ENCODE results near the gene GNB5. TPM values are rescaled to one million over a fixed set of nuclear protein-coding genes. Genes with fewer than 3 reads are reported as not detected.
"Not testable (repeated sequence)": the region's sequence is repeated elsewhere in the genome, so short reads cannot be mapped to it uniquely, and the experiment has no call there.

Gene GNB5
- total RNA-seq, 2 donors from 2014 or later: 30.1 to 38.5 TPM

GRCh38 chr15:52099651-52100272 is 91.4 kb downstream of the GNB5 start:
- Histone ChIP-seq H3K4me3 (no peak overlapping the region), H3K36me3 (no peaks in the 10 kb centered on the region), H3K4me1 (peaks cover 0 to 7% of the 10 kb centered on the region in 2 donors), H3K9me3 (no peaks in the 10 kb centered on the region), H3K27ac (no peak overlapping the region), H3K27me3 (no peaks in the 10 kb centered on the region)
- no peak for DNase-seq (ENCODE audit: low spot score)
- TF ChIP-seq, protein P1, sequence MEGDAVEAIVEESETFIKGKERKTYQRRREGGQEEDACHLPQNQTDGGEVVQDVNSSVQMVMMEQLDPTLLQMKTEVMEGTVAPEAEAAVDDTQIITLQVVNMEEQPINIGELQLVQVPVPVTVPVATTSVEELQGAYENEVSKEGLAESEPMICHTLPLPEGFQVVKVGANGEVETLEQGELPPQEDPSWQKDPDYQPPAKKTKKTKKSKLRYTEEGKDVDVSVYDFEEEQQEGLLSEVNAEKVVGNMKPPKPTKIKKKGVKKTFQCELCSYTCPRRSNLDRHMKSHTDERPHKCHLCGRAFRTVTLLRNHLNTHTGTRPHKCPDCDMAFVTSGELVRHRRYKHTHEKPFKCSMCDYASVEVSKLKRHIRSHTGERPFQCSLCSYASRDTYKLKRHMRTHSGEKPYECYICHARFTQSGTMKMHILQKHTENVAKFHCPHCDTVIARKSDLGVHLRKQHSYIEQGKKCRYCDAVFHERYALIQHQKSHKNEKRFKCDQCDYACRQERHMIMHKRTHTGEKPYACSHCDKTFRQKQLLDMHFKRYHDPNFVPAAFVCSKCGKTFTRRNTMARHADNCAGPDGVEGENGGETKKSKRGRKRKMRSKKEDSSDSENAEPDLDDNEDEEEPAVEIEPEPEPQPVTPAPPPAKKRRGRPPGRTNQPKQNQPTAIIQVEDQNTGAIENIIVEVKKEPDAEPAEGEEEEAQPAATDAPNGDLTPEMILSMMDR (IDR thresholded peaks at IDR 0.05): no peak

DNA sequence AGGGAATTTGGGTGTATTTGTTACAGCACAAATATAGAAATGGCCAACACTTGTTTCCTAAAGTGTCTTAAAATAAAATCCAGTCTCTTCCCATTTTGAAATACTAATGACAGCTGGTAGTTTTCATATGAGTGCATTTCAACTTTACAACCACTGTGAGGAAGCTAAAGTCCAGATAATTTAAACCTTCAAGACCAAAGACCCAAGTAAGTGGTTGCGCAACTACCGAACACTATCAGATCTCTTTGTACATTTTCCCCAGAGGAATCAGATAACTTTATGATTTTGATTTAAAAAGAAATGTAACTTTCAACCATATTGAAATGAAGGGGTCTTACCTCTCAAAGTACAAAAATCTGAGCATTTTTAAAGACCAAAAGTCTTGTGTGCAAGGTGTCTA is 92.9 kb downstream of the GNB5 start:
- H3K4me1 ChIP-seq: peaks cover 0 to 15% of the 10 kb centered on the region in 2 donors
- DNase-seq (ENCODE audit: low spot score): no peak
- no peak overlapping the region for H3K4me3 ChIP-seq

GRCh38 chr15:52097180-52097579 is 94.0 kb downstream of the GNB5 start:
- no peak for DNase-seq (ENCODE audit: low spot score)
- Histone ChIP-seq H3K4me3 (no peak overlapping the region), H3K4me1 (peaks cover 0 to 20% of the 10 kb centered on the region in 2 donors), H3K9me3 (no peaks in the 10 kb centered on the region), H3K27ac (no peak overlapping the region), H3K27me3 (no peaks in the 10 kb centered on the region), H3K36me3 (no peaks in the 10 kb centered on the region)
- TF ChIP-seq, protein P1 (IDR thresholded peaks at IDR 0.05): no peak

More for the DNA sequence above, 92.9 kb downstream of the GNB5 start:
- TF ChIP-seq, protein P1 (IDR thresholded peaks at IDR 0.05): no peak
- Histone ChIP-seq H3K9me3 (no peaks in the 10 kb centered on the region), H3K27me3 (no peaks in the 10 kb centered on the region), H3K27ac (no peak overlapping the region), H3K36me3 (no peaks in the 10 kb centered on the region)

- DNase-seq (ENCODE audit: low spot score); H3K9me3 ChIP-seq; H3K27ac ChIP-seq; H3K4me3 ChIP-seq; H3K36me3 ChIP-seq; H3K27me3 ChIP-seq: not testable (repeated sequence)
- H3K4me1 ChIP-seq: peaks cover 0 to 20% of the 10 kb centered on the region in 2 donors
These were observed 94.7 kb downstream of the GNB5 start for GRCh38 chr15:52096536-52096935.

- Histone ChIP-seq H3K4me3 (no peak overlapping the region), H3K27ac (no peak overlapping the region), H3K4me1 (peaks cover 0 to 20% of the 10 kb centered on the region in 2 donors), H3K36me3 (no peaks in the 10 kb centered on the region), H3K9me3 (peaks cover 0 to 2% of the 10 kb centered on the region in 2 donors), H3K27me3 (no peaks in the 10 kb centered on the region)
- no peak for DNase-seq (ENCODE audit: low spot score)
- TF ChIP-seq, protein P1 (IDR thresholded peaks at IDR 0.05): no peak
These were observed 95.5 kb downstream of the GNB5 start for GRCh38 chr15:52095597-52096262.

GRCh38 chr15:52094811-52095584 is 96.2 kb downstream of the GNB5 start:
- Histone ChIP-seq H3K27me3 (no peaks in the 10 kb centered on the region), H3K4me3 (no peak overlapping the region), H3K4me1 (peaks cover 0 to 20% of the 10 kb centered on the region in 2 donors), H3K9me3 (peaks cover 4 to 9% of the 10 kb centered on the region in 2 donors), H3K27ac (peak overlapping the region in 1 of 2 donors; percentile 2), H3K36me3 (no peaks in the 10 kb centered on the region)
- TF ChIP-seq, protein P1 (IDR thresholded peaks at IDR 0.05): no peak
- DNase-seq (ENCODE audit: low spot score): no peak
